Mesothelial cell of epicardium (in vitro differentiated cells): Measurements from ENCODE around the gene LRRC72. TPM values are rescaled to one million over a fixed set of nuclear protein-coding genes. Genes with fewer than 3 reads are reported as not detected.

Source experiments
- DNase-seq, 2 experiments: peaks; one replicate each; pipeline ENCODE4 v3.0.0; 2021; ENCODE audit warnings: low spot score in 2 of 2; ENCODE audit not compliant: unreplicated experiment in 2 of 2
- H3K27ac Mint-ChIP-seq: 2 replicates; pipeline ENCODE4 v1.8.0; 2021; ENCODE audit warnings: mixed read lengths
- H3K27me3 Mint-ChIP-seq: 2 replicates; pipeline ENCODE4 v1.8.0; 2021; ENCODE audit warnings: low read depth, mixed read lengths
- H3K36me3 Mint-ChIP-seq: 2 replicates; pipeline ENCODE4 v1.8.0; 2021; ENCODE audit warnings: mixed read lengths
- H3K4me1 Mint-ChIP-seq: 2 replicates; pipeline ENCODE4 v1.8.0; 2021; ENCODE audit warnings: mixed read lengths
- H3K4me3 Mint-ChIP-seq: 2 replicates; pipeline ENCODE4 v1.8.0; 2021; ENCODE audit warnings: mild to moderate bottlenecking, moderate library complexity, mixed read lengths
- H3K9me3 Mint-ChIP-seq: 2 replicates; pipeline ENCODE4 v1.8.0; 2021; ENCODE audit warnings: mixed read lengths
- total RNA-seq: library from RNA; stranded (reverse); gene quantifications from 3 replicates; pipeline ENCODE4 v1.2.1, GENCODE V29; 2021
- TF ChIP-seq, protein P1 (sequence below): fragments of 200-600 bp; sonication (generic); IDR thresholded peaks from one replicate; pipeline ENCODE4 v1.5.0; 2021; ENCODE audit warnings: antibody characterized with exemption; ENCODE audit not compliant: unreplicated experiment

The LRRC72 gene
- total RNA-seq, 1 donor from 2014 or later: not detected

- H3K27me3 Mint-ChIP-seq: no peaks in the 10 kb centered on the region
- H3K36me3 Mint-ChIP-seq: peaks cover 4% of the 10 kb centered on the region
- no peak for DNase-seq
- no peak overlapping the region for H3K4me3 Mint-ChIP-seq
- TF ChIP-seq, protein P1, sequence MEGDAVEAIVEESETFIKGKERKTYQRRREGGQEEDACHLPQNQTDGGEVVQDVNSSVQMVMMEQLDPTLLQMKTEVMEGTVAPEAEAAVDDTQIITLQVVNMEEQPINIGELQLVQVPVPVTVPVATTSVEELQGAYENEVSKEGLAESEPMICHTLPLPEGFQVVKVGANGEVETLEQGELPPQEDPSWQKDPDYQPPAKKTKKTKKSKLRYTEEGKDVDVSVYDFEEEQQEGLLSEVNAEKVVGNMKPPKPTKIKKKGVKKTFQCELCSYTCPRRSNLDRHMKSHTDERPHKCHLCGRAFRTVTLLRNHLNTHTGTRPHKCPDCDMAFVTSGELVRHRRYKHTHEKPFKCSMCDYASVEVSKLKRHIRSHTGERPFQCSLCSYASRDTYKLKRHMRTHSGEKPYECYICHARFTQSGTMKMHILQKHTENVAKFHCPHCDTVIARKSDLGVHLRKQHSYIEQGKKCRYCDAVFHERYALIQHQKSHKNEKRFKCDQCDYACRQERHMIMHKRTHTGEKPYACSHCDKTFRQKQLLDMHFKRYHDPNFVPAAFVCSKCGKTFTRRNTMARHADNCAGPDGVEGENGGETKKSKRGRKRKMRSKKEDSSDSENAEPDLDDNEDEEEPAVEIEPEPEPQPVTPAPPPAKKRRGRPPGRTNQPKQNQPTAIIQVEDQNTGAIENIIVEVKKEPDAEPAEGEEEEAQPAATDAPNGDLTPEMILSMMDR: no peak
- H3K27ac Mint-ChIP-seq: no peak overlapping the region
- H3K4me1 Mint-ChIP-seq: no peaks in the 10 kb centered on the region
- peaks cover 6% of the 10 kb centered on the region for H3K9me3 Mint-ChIP-seq
These were observed 54.7 kb downstream of the LRRC72 start for GRCh38 chr7:16581286-16581685.

DNA sequence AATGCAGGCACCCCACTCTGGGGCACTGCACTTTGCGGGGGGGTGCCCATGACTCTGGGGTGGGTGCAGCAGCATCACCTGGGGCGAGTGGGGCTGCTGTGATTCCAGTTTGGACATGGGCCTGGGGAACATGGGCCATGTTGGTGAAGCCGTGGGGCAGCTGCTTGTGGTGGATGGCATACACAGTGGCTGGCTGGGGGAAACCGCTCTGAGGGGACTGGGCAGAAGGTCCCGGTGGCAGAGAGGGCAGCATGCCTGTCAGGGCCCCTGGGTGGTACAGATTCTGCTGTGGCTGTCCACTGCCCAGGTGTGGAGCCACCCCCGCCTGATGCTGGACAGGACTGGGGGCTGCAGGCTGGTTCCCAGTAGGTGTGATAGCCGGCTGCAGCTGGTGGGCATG lies 57.2 kb downstream of the LRRC72 start:
- TF ChIP-seq, protein P1: no peak
- peaks cover 4% of the 10 kb centered on the region for H3K36me3 Mint-ChIP-seq
- no peaks in the 10 kb centered on the region for H3K27me3 Mint-ChIP-seq
- H3K9me3 Mint-ChIP-seq: peaks cover 6% of the 10 kb centered on the region
- no peak overlapping the region for H3K27ac Mint-ChIP-seq
- H3K4me1 Mint-ChIP-seq: no peaks in the 10 kb centered on the region
- no peak overlapping the region for H3K4me3 Mint-ChIP-seq
- no peak for DNase-seq

- Mint-ChIP-seq H3K36me3 (peaks cover 4% of the 10 kb centered on the region), H3K4me1 (peaks cover 1% of the 10 kb centered on the region), H3K4me3 (no peak overlapping the region), H3K9me3 (peaks cover 6% of the 10 kb centered on the region), H3K27me3 (no peaks in the 10 kb centered on the region), H3K27ac (no peak overlapping the region)
- TF ChIP-seq, protein P1: no peak
- DNase-seq: no peak
These were observed 58.9 kb downstream of the LRRC72 start for GRCh38 chr7:16585540-16585939.

GRCh38 chr7:16586081-16586874 lies 59.7 kb downstream of the LRRC72 start:
- Mint-ChIP-seq H3K27ac (no peak overlapping the region), H3K27me3 (no peaks in the 10 kb centered on the region), H3K9me3 (peaks cover 6% of the 10 kb centered on the region), H3K4me3 (no peak overlapping the region), H3K36me3 (peaks cover 4% of the 10 kb centered on the region), H3K4me1 (peaks cover 4% of the 10 kb centered on the region)
- TF ChIP-seq, protein P1: no peak
- no peak for DNase-seq

- no peak overlapping the region for H3K27ac Mint-ChIP-seq
These were observed 60.5 kb downstream of the LRRC72 start for GRCh38 chr7:16587129-16587528.

More at GRCh38 chr7:16587129-16587528, 60.5 kb downstream of the LRRC72 start:
- H3K9me3 Mint-ChIP-seq: peaks cover 9% of the 10 kb centered on the region
- no peak for DNase-seq
- H3K27me3 Mint-ChIP-seq: no peaks in the 10 kb centered on the region
- TF ChIP-seq, protein P1: no peak
- no peak overlapping the region for H3K4me3 Mint-ChIP-seq
- peaks cover 4% of the 10 kb centered on the region for H3K4me1 Mint-ChIP-seq
- H3K36me3 Mint-ChIP-seq: peaks cover 4% of the 10 kb centered on the region
